ENCODE data around the gene ASIC3. TPM values are rescaled to one million over a fixed set of nuclear protein-coding genes. Genes with fewer than 3 reads are reported as not detected.

The ASIC3 gene
- total and polyA plus RNA-seq, 2 of the 8 experiments (the other 6 are each of a cell fraction or from before 2014, with no cell fraction given), result 1.6 to 1.9 TPM

- Histone ChIP-seq H3K4ac (replicated peaks; ENCODE audit: insufficient read length, low read depth, low read length) (peak within 1 kb of the TSS; percentile 53), H2BK5ac (ENCODE audit: low read depth, low read length) (no peak within 1 kb of the TSS), H3K9ac (replicated peaks in 1 of 4; ENCODE audit: extremely low read depth in 1 of 4, low read depth in 3 of 4, low read length in 3 of 4) (peak within 1 kb of the TSS in 1 of 4 experiments; percentile 79; a peak in 1 of 7 replicates), H3K18ac (ENCODE audit: extremely low read depth, low read length) (no peak within 1 kb of the TSS; the same call in 1 of the 2 replicates), H4K5ac (ENCODE audit: insufficient read length, low read depth, low read length) (no peak within 1 kb of the TSS), H4K20me1 (replicated peaks in 1 of 2; ENCODE audit: control insufficient read depth in 1 of 2, insufficient read depth in 2 of 2, low read length in 2 of 2) (peaks cover 18 to 20% of the 10 kb centered on the region in 2 experiments), H3K79me1 (ENCODE audit: low read depth, low read length) (peaks cover 12% of the 10 kb centered on the region), H3K23me2 (ENCODE audit: low read depth, low read length) (peaks cover 38% of the 10 kb centered on the region), H3K9me3 (ENCODE audit: insufficient read depth in 2 of 2, low read depth in 1 of 2, low read length in 1 of 2) (no peaks in the 10 kb centered on the region), H3K23ac (ENCODE audit: insufficient read length) (no peak within 1 kb of the TSS), H3K4me2 (ENCODE audit: insufficient read depth in 1 of 2, low read depth in 2 of 2, low read length in 2 of 2) (peak within 1 kb of the TSS; percentile 90 to 95), H4K91ac (replicated peaks; ENCODE audit: insufficient read length, low read length) (no peak within 1 kb of the TSS), H3K4me1 (replicated peaks in 1 of 4; ENCODE audit: control insufficient read depth in 3 of 4, insufficient read depth in 4 of 4, low read length in 3 of 4) (peaks cover 3 to 51% (median 28%) of the 10 kb centered on the region in 4 experiments), H3K36me3 (ENCODE audit: control insufficient read depth in 2 of 4, insufficient read depth in 4 of 4, low read length in 3 of 4) (no peaks in the 10 kb centered on the region), H3K27me3 (replicated peaks in 1 of 4; ENCODE audit: control insufficient read depth in 3 of 4, extremely low read depth in 1 of 4, insufficient read depth in 3 of 4, low read length in 3 of 4) (peaks cover 0 to 21% (median 14%) of the 10 kb centered on the region in 4 experiments; a peak in 6 of 7 replicates), H4K8ac (ENCODE audit: extremely low read depth, insufficient read depth, low read length) (peak within 1 kb of the TSS; percentile 37; the same call in 1 of the 2 replicates), H2BK12ac (ENCODE audit: low read depth, low read length) (peak within 1 kb of the TSS; percentile 80; the same call in 1 of the 2 replicates), H3K14ac (ENCODE audit: insufficient read length) (no peak within 1 kb of the TSS), H3K79me2 (ENCODE audit: control insufficient read depth in 1 of 2, insufficient read depth in 2 of 2, low read length in 2 of 2) (peaks cover 0 to 19% of the 10 kb centered on the region in 2 experiments; a peak in 1 of 4 replicates), H2AK5ac (ENCODE audit: low read depth, low read length) (no peak within 1 kb of the TSS; the same call in 1 of the 2 replicates), H2BK15ac (ENCODE audit: low read length) (no peak within 1 kb of the TSS; the same call in 1 of the 2 replicates), H2BK20ac (ENCODE audit: low read length) (no peak within 1 kb of the TSS), H3K4me3 (ENCODE audit: extremely low read depth in 1 of 4, insufficient read depth in 2 of 4, low read depth in 3 of 4, low read length in 4 of 4) (peak within 1 kb of the TSS; percentile 48 to 85 (median 68)), H2AFZ (ENCODE audit: low read length) (no peak within 1 kb of the TSS; the same call in 1 of the 2 replicates), H3K27ac (ENCODE audit: low read depth, low read length) (no peak within 1 kb of the TSS), H3K56ac (replicated peaks; ENCODE audit: insufficient read length, low read depth, low read length) (no peak within 1 kb of the TSS), H2BK120ac (replicated peaks; ENCODE audit: low read depth, low read length) (no peak within 1 kb of the TSS)
- no peak for FAIRE-seq
- WGBS, 2 experiments (ENCODE audit: extremely low coverage in 1 of 2, insufficient coverage in 1 of 2, insufficient read length in 1 of 2, insufficient replicate concordance in 2 of 2, low coverage in 1 of 2, low lambda C conversion rate in 2 of 2, missing lambda C conversion rate in 1 of 2), result 4% methylated on average over 18 of the region's 69 CpGs; no CpG with 5 or more reads in 1 of the 2 experiments
- CTCF ChIA-PET (ENCODE audit: partially characterized antibody), result interaction anchor here (0.9 to 15.1 kb wide), 4 partner anchors 22 to 207 kb away, joined by 3 to 448 read pairs (median 11); no protein-coding TSS in a partner anchor
- POLR2A ChIA-PET (ENCODE audit: partially characterized antibody), result interaction anchor here (0.8 to 1.9 kb wide), 6 partner anchors 17 to 56 kb away, joined by 3 to 5 read pairs (median 4); partner anchors contain the start of gene SLC4A2
- DNase-seq (ENCODE audit: low read depth in 1 of 2, low spot score in 2 of 2), result peak in 1 of 2 experiments; percentile 87
- TF ChIP-seq E2F6 (IDR thresholded peaks at IDR 0.05), result peak; percentile 21; the same call in 1 of the 2 replicates
- TF ChIP-seq CTCF (IDR thresholded peaks at IDR 0.05; ENCODE audit: control extremely low read depth in 1 of 3, insufficient read depth in 1 of 3, low read depth in 1 of 3, low read length in 3 of 3), result no peak
- TF ChIP-seq KDM1A (IDR thresholded peaks at IDR 0.05; ENCODE audit: borderline replicate concordance, low read length), result no peak
- peak in 1 of 2 experiments; percentile 62; a peak in 1 of 4 replicates for TF ChIP-seq SIN3A (conservative IDR thresholded peaks at IDR 0.05 in 1 of 2, IDR thresholded peaks at IDR 0.05 in 1 of 2; ENCODE audit: low read depth in 1 of 2, low read length in 2 of 2)
- no peak for TF ChIP-seq RXRA (IDR thresholded peaks at IDR 0.05; ENCODE audit: insufficient read depth, low read depth, low read length)
- no peak for TF ChIP-seq POLR2AphosphoS5 (IDR thresholded peaks at IDR 0.05; ENCODE audit: low read depth, low read length)
Observed at GRCh38 chr7:151083071-151083823, 34.9 kb downstream of the ASIC3 start, which contains the start of gene TMUB1. TMUB1 (minus strand) TSS chr7:151083493; CDS start chr7:151082563, 930 bp downstream.
